Neural progenitor cell (in vitro differentiated cells): Measurements from ENCODE around the gene SIRT7. TPM values are rescaled to one million over a fixed set of nuclear protein-coding genes. Genes with fewer than 3 reads are reported as not detected.

Experiments
- DNase-seq: peaks from one replicate; pipeline ENCODE4 v3.0.0-alpha.2; 2016; ENCODE audit warnings: low spot score
- H2AFZ ChIP-seq: fragments of 200-600 bp; sonication (generic); replicated peaks from 2 replicates; pipeline ENCODE4 v1.6.1; 2016; ENCODE audit warnings: antibody characterized with exemption
- H3F3A ChIP-seq: fragments of 200-600 bp; sonication (generic); 2 replicates; pipeline ENCODE4 v1.6.1; 2016; ENCODE audit warnings: antibody characterized with exemption, low read depth
- H3K27ac ChIP-seq: fragments of 200-600 bp; sonication (generic); 2 replicates; pipeline ENCODE4 v1.5.1; 2016; ENCODE audit warnings: mild to moderate bottlenecking
- H3K27me3 ChIP-seq: fragments of 200-600 bp; sonication (generic); 2 replicates; pipeline ENCODE4 v1.6.1; 2016; ENCODE audit warnings: mild to moderate bottlenecking, moderate library complexity
- H3K36me3 ChIP-seq: fragments of 200-600 bp; sonication (generic); 2 replicates; pipeline ENCODE4 v1.5.1; 2016
- H3K4me1 ChIP-seq: fragments of 200-600 bp; sonication (generic); 2 replicates; pipeline ENCODE4 v1.6.1; 2016; ENCODE audit warnings: mixed run types
- H3K4me2 ChIP-seq: fragments of 200-600 bp; sonication (generic); 2 replicates; pipeline ENCODE4 v1.6.1; 2016
- H3K4me3 ChIP-seq: fragments of 200-600 bp; sonication (generic); 2 replicates; pipeline ENCODE4 v1.5.1; 2016
- H3K79me2 ChIP-seq: fragments of 200-600 bp; sonication (generic); 2 replicates; pipeline ENCODE4 v1.6.1; 2016; ENCODE audit warnings: low read depth
- H3K9ac ChIP-seq: fragments of 200-600 bp; sonication (generic); 2 replicates; pipeline ENCODE4 v1.6.1; 2016
- H3K9me3 ChIP-seq: fragments of 200-600 bp; sonication (generic); 2 replicates; pipeline ENCODE4 v1.5.1; 2016; ENCODE audit warnings: low read depth
- H4K20me1 ChIP-seq: fragments of 200-600 bp; sonication (generic); 2 replicates; pipeline ENCODE4 v1.6.1; 2016; ENCODE audit warnings: low read depth
- H3K27ac Mint-ChIP-seq: 3 replicates; pipeline ENCODE4 v1.8.0; 2021; ENCODE audit warnings: mixed read lengths
- H3K27me3 Mint-ChIP-seq: 2 replicates; pipeline ENCODE4 v1.8.0; 2022; ENCODE audit warnings: low read depth, mild to moderate bottlenecking, inconsistent platforms, moderate library complexity, mixed read lengths; ENCODE audit not compliant: insufficient read depth
- H3K36me3 Mint-ChIP-seq: 3 replicates; pipeline ENCODE4 v1.8.0; 2021; ENCODE audit warnings: mixed read lengths
- H3K4me1 Mint-ChIP-seq: 3 replicates; pipeline ENCODE4 v1.8.0; 2021; ENCODE audit warnings: mixed read lengths
- H3K4me3 Mint-ChIP-seq: 3 replicates; pipeline ENCODE4 v1.8.0; 2021; ENCODE audit warnings: mild to moderate bottlenecking, moderate library complexity, mixed read lengths
- H3K9me3 Mint-ChIP-seq: 3 replicates; pipeline ENCODE4 v1.8.0; 2020; ENCODE audit warnings: mixed read lengths
- CTCF ChIP-seq: fragments of 200-600 bp; sonication (generic); IDR thresholded peaks from 2 replicates; pipeline ENCODE4 v1.5.1; 2017; ENCODE audit warnings: antibody characterized with exemption, mild to moderate bottlenecking
- EZH2 ChIP-seq: fragments of 200-600 bp; sonication (generic); IDR thresholded peaks from 2 replicates; pipeline ENCODE4 v1.6.1; 2017; ENCODE audit warnings: antibody characterized with exemption, mild to moderate bottlenecking, moderate library complexity
- EZH2phosphoT487 ChIP-seq: fragments of 200-600 bp; sonication (generic); IDR thresholded peaks from 2 replicates; pipeline ENCODE4 v1.6.1; 2017; ENCODE audit warnings: antibody characterized with exemption
- total RNA-seq: library from RNA; depleted of rRNA; stranded (reverse); fragments of >200 nt; gene quantifications from 2 replicates; pipeline ENCODE4 v1.2.3, GENCODE V29; 2015; ENCODE audit warnings: low replicate concordance

SIRT7 gene
- total RNA-seq, 1 donor from 2014 or later: 5.1 TPM

GRCh38 chr17:81888105-81888987 is 29.6 kb downstream of the SIRT7 start:
- Histone ChIP-seq H3K9ac (no peak overlapping the region), H3F3A (peaks cover 30% of the 10 kb centered on the region), H3K36me3 (peaks cover 12% of the 10 kb centered on the region), H2AFZ (no peak overlapping the region), H3K27me3 (no peaks in the 10 kb centered on the region), H3K27ac (no peak overlapping the region), H3K4me2 (no peak overlapping the region), H3K9me3 (no peaks in the 10 kb centered on the region), H3K4me3 (no peak overlapping the region), H3K4me1 (peaks cover 7% of the 10 kb centered on the region), H4K20me1 (peaks cover 22% of the 10 kb centered on the region), H3K79me2 (peaks cover 57% of the 10 kb centered on the region)
- peak overlapping the region; percentile 92 for H3K4me3 Mint-ChIP-seq
- DNase-seq: no peak
- H3K27me3 Mint-ChIP-seq: peaks cover 7% of the 10 kb centered on the region
- peaks cover 16% of the 10 kb centered on the region for H3K4me1 Mint-ChIP-seq
- H3K27ac Mint-ChIP-seq: no peak overlapping the region
- no peak for TF ChIP-seq EZH2
- no peak for TF ChIP-seq CTCF
- TF ChIP-seq EZH2phosphoT487: no peak
- peaks cover 24% of the 10 kb centered on the region for H3K36me3 Mint-ChIP-seq
- H3K9me3 Mint-ChIP-seq: no peaks in the 10 kb centered on the region

- Histone ChIP-seq H3K4me3 (no peak overlapping the region), H3K4me2 (no peak overlapping the region), H3K27me3 (no peaks in the 10 kb centered on the region), H3K27ac (no peak overlapping the region), H4K20me1 (peaks cover 18% of the 10 kb centered on the region), H3K9ac (no peak overlapping the region), H3K4me1 (peaks cover 7% of the 10 kb centered on the region), H3K36me3 (peaks cover 12% of the 10 kb centered on the region), H3K79me2 (peaks cover 41% of the 10 kb centered on the region), H3K9me3 (no peaks in the 10 kb centered on the region), H3F3A (peaks cover 17% of the 10 kb centered on the region), H2AFZ (no peak overlapping the region)
- peaks cover 5% of the 10 kb centered on the region for H3K27me3 Mint-ChIP-seq
- H3K36me3 Mint-ChIP-seq: peaks cover 32% of the 10 kb centered on the region
- DNase-seq: no peak
- no peaks in the 10 kb centered on the region for H3K9me3 Mint-ChIP-seq
- no peak overlapping the region for H3K4me3 Mint-ChIP-seq
- TF ChIP-seq CTCF: no peak
- no peak for TF ChIP-seq EZH2
- no peak for TF ChIP-seq EZH2phosphoT487
- H3K27ac Mint-ChIP-seq: no peak overlapping the region
- peaks cover 16% of the 10 kb centered on the region for H3K4me1 Mint-ChIP-seq
Measured at GRCh38 chr17:81885869-81886548, 32.0 kb downstream of the SIRT7 start.

DNA sequence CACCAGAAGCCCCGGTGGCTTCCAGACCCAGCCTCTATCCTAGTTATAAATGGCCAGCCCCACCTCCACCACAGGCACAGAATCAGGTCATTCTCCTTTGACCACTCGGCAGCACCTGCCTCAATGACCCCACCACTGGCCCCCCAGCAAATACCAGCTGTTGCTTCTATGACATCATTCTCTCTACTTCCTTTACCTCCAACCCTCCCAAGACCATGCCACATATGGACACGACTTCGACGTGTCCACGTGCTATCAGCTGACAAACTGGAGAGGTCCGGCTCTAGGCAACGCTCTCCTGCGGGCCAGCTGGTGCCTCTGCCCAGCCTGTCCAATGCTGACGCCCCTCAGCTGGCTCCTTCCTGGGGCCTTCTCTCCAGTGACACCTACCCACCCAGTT is 32.5 kb downstream of the SIRT7 start:
- H3K9me3 ChIP-seq: no peaks in the 10 kb centered on the region
- H3K27ac Mint-ChIP-seq: no peak overlapping the region
- H3K36me3 ChIP-seq: peaks cover 12% of the 10 kb centered on the region
- peaks cover 14% of the 10 kb centered on the region for H4K20me1 ChIP-seq
- no peak overlapping the region for H3K4me3 ChIP-seq
- TF ChIP-seq EZH2phosphoT487: no peak
- no peak for TF ChIP-seq EZH2
- H3K9me3 Mint-ChIP-seq: no peaks in the 10 kb centered on the region
- no peak overlapping the region for H2AFZ ChIP-seq
- no peak overlapping the region for H3K4me3 Mint-ChIP-seq
- H3K4me1 ChIP-seq: peaks cover 7% of the 10 kb centered on the region
- H3K4me1 Mint-ChIP-seq: peaks cover 14% of the 10 kb centered on the region
- H3K27ac ChIP-seq: no peak overlapping the region
- H3K4me2 ChIP-seq: no peak overlapping the region
- H3F3A ChIP-seq: peaks cover 16% of the 10 kb centered on the region
- H3K36me3 Mint-ChIP-seq: peaks cover 32% of the 10 kb centered on the region
- peaks cover 5% of the 10 kb centered on the region for H3K27me3 Mint-ChIP-seq
- no peak for DNase-seq
- H3K79me2 ChIP-seq: peaks cover 35% of the 10 kb centered on the region
- no peak overlapping the region for H3K9ac ChIP-seq
- H3K27me3 ChIP-seq: no peaks in the 10 kb centered on the region
